ENCODE data around the gene PLXNC1. TPM values are rescaled to one million over a fixed set of nuclear protein-coding genes. Genes with fewer than 3 reads are reported as not detected.

PLXNC1 gene
- total and polyA plus RNA-seq, 9 of the 15 experiments (the other 6 are each of a cell fraction or from before 2014, with no cell fraction given), result 0.08 to 0.87 (median 0.28) TPM

GRCh38 chr12:94100211-94100627 is 48.2 kb upstream of the PLXNC1 start (continued):
- TF ChIP-seq FOXA3 (CRISPR knock-in tag; conservative IDR thresholded peaks at IDR 0.05 in 1 of 2, IDR thresholded peaks at IDR 0.05 in 1 of 2) (peak in 1 of 2 experiments; percentile 60; a peak in 1 of 4 replicates), GMEB1 (CRISPR knock-in tag; IDR thresholded peaks at IDR 0.05) (no peak), SAFB (IDR thresholded peaks at IDR 0.05; ENCODE audit: borderline replicate concordance, low read depth, low read length) (no peak), HDAC3 (IDR thresholded peaks at IDR 0.05; ENCODE audit: borderline replicate concordance, partially characterized antibody) (peak; percentile 61), FUS (optimal IDR thresholded peaks at IDR 0.05; ENCODE audit: low read depth, low read length) (no peak), TEAD4 (IDR thresholded peaks at IDR 0.05; ENCODE audit: low read length) (peak; percentile 90), TEAD4 (CRISPR knock-in tag; IDR thresholded peaks at IDR 0.05; ENCODE audit: borderline replicate concordance) (no peak), KLF10 (CRISPR knock-in tag; IDR thresholded peaks at IDR 0.05) (no peak), FOSL1 (tag; conservative IDR thresholded peaks at IDR 0.05) (peak; percentile 93), FOXP1 (CRISPR knock-in tag; IDR thresholded peaks at IDR 0.05) (0 out of 2 replicates have a peak, but pooled peaks have one; percentile 21), TBL1XR1 (IDR thresholded peaks at IDR 0.05; ENCODE audit: low read length in 2 of 2) (peak in 1 of 2 experiments; percentile 81; a peak in 2 of 4 replicates), MEF2D (tag; conservative IDR thresholded peaks at IDR 0.05; ENCODE audit: low read depth) (no peak), CBX8 (IDR thresholded peaks at IDR 0.05; ENCODE audit: borderline replicate concordance, extremely low read depth, low read depth, low read length, poor library complexity, severe bottlenecking) (no peak), SRF (CRISPR knock-in tag; IDR thresholded peaks at IDR 0.05) (no peak), POLR2AphosphoS5 (IDR thresholded peaks at IDR 0.05; ENCODE audit: control insufficient read depth, insufficient read depth, low read depth, low read length) (peak; percentile 61; the same call in 1 of the 2 replicates), TEAD1 (CRISPR knock-in tag; IDR thresholded peaks at IDR 0.05) (peak in 1 of 2 experiments; percentile 43; a peak in 1 of 4 replicates), NFE2 (IDR thresholded peaks at IDR 0.05; ENCODE audit: low read depth) (peak; percentile 44; the same call in 1 of the 2 replicates), EP400 (IDR thresholded peaks at IDR 0.05) (peak; percentile 81), DACH1 (IDR thresholded peaks at IDR 0.05; ENCODE audit: partially characterized antibody) (peak; percentile 73), ARID3A (IDR thresholded peaks at IDR 0.05; ENCODE audit: borderline replicate concordance, low read depth, low read length) (peak; percentile 37; the same call in 1 of the 2 replicates), BRD9 (IDR thresholded peaks at IDR 0.05; ENCODE audit: low read depth, partially characterized antibody) (peak; percentile 30), POLR2B (IDR thresholded peaks at IDR 0.05; ENCODE audit: low read depth, partially characterized antibody) (no peak), KDM1A (IDR thresholded peaks at IDR 0.05) (peak; percentile 82 to 90), SMAD4 (CRISPR knock-in tag; conservative IDR thresholded peaks at IDR 0.05) (peak; percentile 80; the same call in 1 of the 2 replicates), ARNT (IDR thresholded peaks at IDR 0.05) (no peak; a peak in 1 of 4 replicates)

Data from K562 (cell line).